HG02610 (cell line): ENCODE data around the gene LPCAT2.

Experiments used
- ATAC-seq: cut with Tn5 transposase; IDR thresholded peaks from one replicate; pipeline ENCODE4 v1.9.1; 2021; ENCODE audit warnings: mild to moderate bottlenecking, moderate library complexity; ENCODE audit not compliant: unreplicated experiment

The LPCAT2 gene

GRCh38 chr16:55508941-55509931, at the start of gene LPCAT2:
LPCAT2 (plus strand) TSS chr16:55509072; CDS start chr16:55509182, 110 bp downstream.
- ATAC-seq, result no peak

GRCh38 chr16:55462241-55462640, 46.6 kb upstream of the LPCAT2 start:
- no peak for ATAC-seq

GRCh38 chr16:55464375-55464774, 44.5 kb upstream of the LPCAT2 start:
- no peak for ATAC-seq

- peak; percentile 88 for ATAC-seq
Measured at GRCh38 chr16:55465077-55465896, 43.6 kb upstream of the LPCAT2 start.

GRCh38 chr16:55466209-55466608, 42.7 kb upstream of the LPCAT2 start:
- ATAC-seq, result no peak

GRCh38 chr16:55467898-55468297, 41.0 kb upstream of the LPCAT2 start:
- no peak for ATAC-seq

- no peak for ATAC-seq
Measured at GRCh38 chr16:55468352-55468990, 40.4 kb upstream of the LPCAT2 start.

- no peak for ATAC-seq
Measured at GRCh38 chr16:55469821-55470532, 38.9 kb upstream of the LPCAT2 start.

- no peak for ATAC-seq
Measured at GRCh38 chr16:55470533-55471371, 38.1 kb upstream of the LPCAT2 start.

- ATAC-seq, result peak; percentile 82
Measured at GRCh38 chr16:55471448-55472097, 37.3 kb upstream of the LPCAT2 start.

GRCh38 chr16:55473587-55473986, 35.3 kb upstream of the LPCAT2 start:
- no peak for ATAC-seq

- ATAC-seq, result no peak
Measured at GRCh38 chr16:55474821-55475220, 34.1 kb upstream of the LPCAT2 start.

GRCh38 chr16:55475919-55476318, 33.0 kb upstream of the LPCAT2 start:
- no peak for ATAC-seq

- ATAC-seq, result no peak
Measured at GRCh38 chr16:55476625-55477533, 32.0 kb upstream of the LPCAT2 start.

GRCh38 chr16:55477736-55478135, 31.1 kb upstream of the LPCAT2 start:
- ATAC-seq, result no peak

GRCh38 chr16:55478827-55479429, 29.9 kb upstream of the LPCAT2 start, which contains the start of gene MMP2:
MMP2 (plus strand) TSS chr16:55479198; CDS start chr16:55479480, 282 bp downstream.
- ATAC-seq, result no peak

- no peak for ATAC-seq
Measured at GRCh38 chr16:55479430-55480140, 29.3 kb upstream of the LPCAT2 start.
